WERI-Rb-1 (cell line): ENCODE results near the gene ADGRD2.
A peak's percentile ranks its signal among the peaks of the same experiment; 100 is the strongest.

ENCODE experiments used
- DNase-seq: peaks from one replicate; pipeline ENCODE4 v3.0.0-alpha.2; 2020
- H3K27ac ChIP-seq: fragments of 250-450 bp; sonication (Bioruptor Pico); 2 replicates; pipeline ENCODE4 v1.5.1; 2020; ENCODE audit warnings: mild to moderate bottlenecking, moderate library complexity
- H3K27me3 ChIP-seq: fragments of 250-450 bp; sonication (Bioruptor Pico); 2 replicates; pipeline ENCODE4 v1.5.1; 2021; ENCODE audit warnings: mild to moderate bottlenecking, low read depth, moderate library complexity; ENCODE audit not compliant: insufficient read depth, severe bottlenecking
- H3K36me3 ChIP-seq: fragments of 250-450 bp; sonication (Bioruptor Pico); 2 replicates; pipeline ENCODE4 v1.5.1; 2020; ENCODE audit warnings: mild to moderate bottlenecking, moderate library complexity
- H3K4me3 ChIP-seq: 2 replicates; pipeline ENCODE4 v1.5.1; 2011; ENCODE audit warnings: low read depth, mild to moderate bottlenecking, control low read depth, low read length
- H3K9me3 ChIP-seq: fragments of 250-450 bp; sonication (Bioruptor Pico); 2 replicates; pipeline ENCODE4 v1.5.1; 2021; ENCODE audit warnings: mild to moderate bottlenecking, moderate library complexity; ENCODE audit not compliant: severe bottlenecking
- TF ChIP-seq, protein P1 (sequence below): IDR thresholded peaks from 2 replicates; pipeline ENCODE4 v1.5.1; 2011; ENCODE audit warnings: low read depth, mild to moderate bottlenecking, control low read depth, inconsistent platforms, low read length

The ADGRD2 gene

DNA sequence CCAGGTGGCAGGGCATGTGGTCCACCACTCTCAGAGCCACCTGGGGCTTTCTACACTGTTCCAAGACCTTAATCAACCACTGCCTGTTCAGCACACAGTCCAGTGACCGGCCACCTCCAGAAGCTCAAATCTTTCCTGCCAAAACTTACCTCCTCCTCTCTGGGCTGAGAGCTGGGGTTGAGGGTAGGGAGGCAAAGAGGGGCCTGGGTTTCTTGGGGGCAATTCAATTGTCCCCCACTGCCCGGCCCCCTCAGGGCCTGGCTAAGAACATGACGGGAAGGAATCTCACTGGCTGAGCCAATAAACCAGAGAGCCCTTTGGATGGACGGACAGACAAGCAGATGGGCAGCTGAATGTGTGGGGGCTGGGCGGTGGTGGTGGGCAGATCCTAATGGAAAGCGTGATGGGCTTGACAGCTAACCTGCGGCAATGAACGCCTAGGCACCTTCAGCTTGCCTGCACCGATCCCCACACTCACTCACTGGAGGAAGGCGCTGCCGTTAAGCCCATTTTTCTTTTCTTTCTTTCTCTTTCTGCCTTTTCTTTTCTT, 51.6 kb downstream of the ADGRD2 start:
- Histone ChIP-seq H3K27me3 (peaks cover 13% of the 10 kb centered on the region), H3K27ac (no peak overlapping the region), H3K36me3 (no peaks in the 10 kb centered on the region), H3K9me3 (peaks cover 7% of the 10 kb centered on the region), H3K4me3 (no peak overlapping the region)
- DNase-seq, result no peak
- TF ChIP-seq, protein P1, sequence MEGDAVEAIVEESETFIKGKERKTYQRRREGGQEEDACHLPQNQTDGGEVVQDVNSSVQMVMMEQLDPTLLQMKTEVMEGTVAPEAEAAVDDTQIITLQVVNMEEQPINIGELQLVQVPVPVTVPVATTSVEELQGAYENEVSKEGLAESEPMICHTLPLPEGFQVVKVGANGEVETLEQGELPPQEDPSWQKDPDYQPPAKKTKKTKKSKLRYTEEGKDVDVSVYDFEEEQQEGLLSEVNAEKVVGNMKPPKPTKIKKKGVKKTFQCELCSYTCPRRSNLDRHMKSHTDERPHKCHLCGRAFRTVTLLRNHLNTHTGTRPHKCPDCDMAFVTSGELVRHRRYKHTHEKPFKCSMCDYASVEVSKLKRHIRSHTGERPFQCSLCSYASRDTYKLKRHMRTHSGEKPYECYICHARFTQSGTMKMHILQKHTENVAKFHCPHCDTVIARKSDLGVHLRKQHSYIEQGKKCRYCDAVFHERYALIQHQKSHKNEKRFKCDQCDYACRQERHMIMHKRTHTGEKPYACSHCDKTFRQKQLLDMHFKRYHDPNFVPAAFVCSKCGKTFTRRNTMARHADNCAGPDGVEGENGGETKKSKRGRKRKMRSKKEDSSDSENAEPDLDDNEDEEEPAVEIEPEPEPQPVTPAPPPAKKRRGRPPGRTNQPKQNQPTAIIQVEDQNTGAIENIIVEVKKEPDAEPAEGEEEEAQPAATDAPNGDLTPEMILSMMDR, result no peak

DNA sequence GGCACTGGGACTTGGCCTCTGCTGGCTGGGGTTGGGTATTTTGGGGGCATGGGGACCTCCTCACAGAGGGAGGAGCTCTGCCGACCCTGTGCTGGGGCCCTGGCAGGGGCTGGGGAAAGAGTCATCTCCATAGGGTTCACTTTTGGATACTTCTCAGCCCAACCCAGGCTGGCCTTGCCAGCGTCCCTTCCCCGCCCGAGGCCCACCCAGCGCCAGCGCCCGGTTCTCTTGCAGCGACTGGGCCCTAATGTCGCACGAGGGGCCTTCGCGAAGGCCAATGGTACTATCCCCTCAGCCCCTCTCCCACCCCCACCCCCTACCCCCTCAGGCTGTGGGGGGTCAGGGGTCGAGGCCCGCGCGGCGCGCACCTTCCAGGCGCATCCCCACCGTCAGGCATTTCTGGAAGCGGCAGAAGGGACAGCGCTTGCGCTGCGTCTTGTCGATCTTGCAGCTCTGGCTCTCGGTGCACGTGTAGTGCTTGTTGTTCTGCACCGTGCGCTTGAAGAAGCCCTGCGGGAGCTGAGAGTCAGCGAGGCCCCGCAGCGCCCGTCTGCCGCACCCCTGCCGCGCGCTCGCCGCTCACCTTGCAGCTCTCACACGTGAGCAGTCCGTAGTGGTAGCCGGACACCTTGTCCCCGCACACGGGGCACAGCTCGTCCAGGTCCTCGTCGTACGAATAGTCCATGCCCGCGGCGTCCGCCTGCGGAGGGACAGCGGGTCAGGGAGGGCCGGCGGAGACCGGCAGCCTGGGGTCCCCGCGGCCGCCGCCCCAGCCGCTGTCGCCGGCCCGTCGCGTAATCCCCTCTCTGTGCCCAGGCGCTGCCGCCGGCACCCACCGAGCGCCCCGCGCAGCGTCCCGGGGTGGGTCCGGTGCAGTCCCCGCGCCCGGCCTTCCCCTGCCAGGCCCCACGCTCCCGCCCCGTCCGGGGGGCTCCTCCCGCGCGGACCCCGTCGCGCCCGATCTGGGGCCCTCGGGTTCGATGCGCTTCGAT, 52.8 kb downstream of the ADGRD2 start:
- Histone ChIP-seq H3K27ac (no peak overlapping the region), H3K27me3 (peaks cover 13% of the 10 kb centered on the region), H3K9me3 (peaks cover 7% of the 10 kb centered on the region), H3K4me3 (no peak overlapping the region), H3K36me3 (no peaks in the 10 kb centered on the region)
- TF ChIP-seq, protein P1, result no peak
- no peak for DNase-seq

DNA sequence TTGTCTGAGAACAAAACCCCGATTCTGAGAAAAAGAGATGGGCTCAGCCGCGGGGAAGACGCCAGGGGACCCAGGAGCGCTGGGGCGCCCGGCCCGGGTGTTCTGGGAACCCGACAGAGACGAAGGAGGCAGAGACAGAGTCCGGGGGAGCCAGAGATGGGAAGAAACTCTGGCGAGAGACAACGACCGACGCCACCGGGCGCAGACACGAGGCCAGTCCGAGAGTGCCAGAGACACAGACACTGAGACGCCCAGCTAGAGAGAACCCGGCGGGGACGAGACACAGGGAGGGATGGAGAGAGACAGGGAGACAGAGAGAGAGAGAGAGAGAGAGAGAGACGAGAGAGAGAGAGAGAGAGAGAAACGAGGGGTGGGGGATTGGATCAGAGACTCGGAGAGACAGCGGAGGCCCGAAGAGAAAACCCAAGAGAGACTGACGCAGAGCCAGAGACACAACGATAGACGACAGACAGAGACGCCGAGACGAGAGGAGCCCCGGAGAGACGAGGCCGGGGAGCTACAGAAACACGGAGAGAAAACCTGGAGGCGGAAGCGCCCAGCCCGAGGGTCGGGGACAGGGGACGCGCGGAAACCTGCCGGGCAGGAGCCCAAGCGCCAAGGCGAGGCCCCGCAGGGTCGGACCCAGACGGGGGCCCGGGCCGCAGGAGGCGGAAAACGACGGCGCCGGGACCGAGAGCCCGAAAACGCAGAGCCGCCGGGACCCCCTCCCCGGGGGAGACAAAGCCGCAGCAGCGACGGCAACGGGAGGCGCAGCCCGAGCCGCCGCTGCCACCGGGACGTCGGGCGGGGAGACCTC, 53.7 kb downstream of the ADGRD2 start:
- Histone ChIP-seq H3K36me3 (no peaks in the 10 kb centered on the region), H3K4me3 (peak overlapping the region; percentile 32), H3K27ac (no peak overlapping the region), H3K27me3 (peaks cover 13% of the 10 kb centered on the region), H3K9me3 (peaks cover 7% of the 10 kb centered on the region)
- TF ChIP-seq, protein P1, result no peak
- DNase-seq, result no peak

DNA sequence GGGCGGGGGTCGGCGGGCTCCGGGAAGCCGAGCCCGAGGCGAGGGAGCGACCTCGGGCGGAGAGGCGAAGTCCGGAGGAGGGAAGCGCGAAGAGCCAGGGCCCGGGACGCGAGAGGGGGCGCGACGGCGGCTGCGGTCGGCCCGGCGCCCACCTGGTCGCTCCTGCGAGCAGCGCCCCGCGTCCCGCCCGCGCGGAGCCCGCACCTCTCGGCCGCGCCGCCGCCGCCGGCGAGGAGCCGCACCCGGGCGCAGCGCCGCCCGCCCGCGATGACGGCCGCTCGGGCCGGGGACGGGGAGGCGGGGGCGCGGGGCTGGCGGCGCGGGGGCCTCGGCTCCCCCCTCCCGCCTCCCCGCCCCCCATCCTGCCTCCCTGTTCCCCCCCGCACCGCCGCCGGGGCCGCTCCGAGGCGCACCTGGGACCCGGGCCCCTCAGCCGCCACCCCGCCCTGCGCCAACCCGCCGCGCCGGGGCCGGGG, 54.3 kb downstream of the ADGRD2 start:
- Histone ChIP-seq H3K4me3 (peak overlapping the region; percentile 32), H3K27me3 (peaks cover 13% of the 10 kb centered on the region), H3K27ac (no peak overlapping the region), H3K36me3 (no peaks in the 10 kb centered on the region), H3K9me3 (peaks cover 7% of the 10 kb centered on the region)
- peak; percentile 10 for DNase-seq
- TF ChIP-seq, protein P1, result no peak

DNA sequence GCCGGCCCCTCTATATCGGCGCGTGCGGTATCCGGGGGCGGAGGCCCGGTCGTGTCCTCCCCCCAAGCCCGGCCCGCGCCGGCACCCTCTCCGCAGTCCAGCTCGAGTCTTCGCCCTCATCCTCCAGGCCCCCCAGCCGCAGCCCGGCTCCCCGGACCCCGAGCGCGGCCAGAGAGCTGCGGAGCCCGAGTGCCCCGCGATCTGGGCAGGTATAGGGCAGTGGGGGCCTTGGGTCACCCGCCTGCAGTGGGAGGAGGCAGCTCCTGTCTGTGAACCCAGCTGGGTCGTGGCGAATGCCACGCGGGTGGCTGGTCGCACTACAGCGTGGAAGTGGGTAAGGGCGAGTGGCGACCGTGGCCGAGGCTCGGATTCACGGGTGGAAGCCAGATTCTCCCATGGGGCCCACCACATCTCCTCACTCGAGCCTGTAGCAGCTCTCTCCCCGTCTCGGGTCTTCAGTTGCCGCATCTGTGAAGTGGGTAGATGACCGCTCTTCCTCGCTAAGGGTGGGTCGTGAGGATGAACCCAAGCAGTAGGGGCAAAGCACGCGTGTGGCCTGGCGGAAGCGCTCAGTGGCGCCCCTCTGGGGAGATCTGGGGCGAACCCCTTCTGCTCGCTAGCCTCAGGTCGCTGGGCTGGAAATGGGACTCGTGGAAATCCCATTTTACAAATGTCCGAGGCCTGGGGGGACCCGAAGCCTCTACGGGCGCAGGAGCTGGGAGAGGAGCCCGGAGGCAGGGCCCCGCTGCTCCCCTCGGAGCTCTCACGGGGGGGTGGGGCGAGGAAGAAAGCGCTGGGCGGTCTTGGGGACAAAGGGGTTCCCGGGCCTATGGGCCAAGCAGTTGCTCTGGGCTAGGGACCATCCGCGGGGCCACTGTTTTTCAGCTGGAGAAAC, 55.0 kb downstream of the ADGRD2 start:
- H3K27me3 ChIP-seq, result peaks cover 13% of the 10 kb centered on the region
- peaks cover 7% of the 10 kb centered on the region for H3K9me3 ChIP-seq
- no peak overlapping the region for H3K27ac ChIP-seq
- H3K36me3 ChIP-seq, result no peaks in the 10 kb centered on the region
- TF ChIP-seq, protein P1, result peak; percentile 49
- H3K4me3 ChIP-seq, result no peak overlapping the region; the same call in 1 of the 2 replicates
- peak; percentile 9 for DNase-seq
